ENCODE measurements around the gene MEIS3. TPM values are rescaled to one million over a fixed set of nuclear protein-coding genes. Genes with fewer than 3 reads are reported as not detected.

The MEIS3 gene
- polyA plus RNA-seq, 3 donors = not detected

DNA sequence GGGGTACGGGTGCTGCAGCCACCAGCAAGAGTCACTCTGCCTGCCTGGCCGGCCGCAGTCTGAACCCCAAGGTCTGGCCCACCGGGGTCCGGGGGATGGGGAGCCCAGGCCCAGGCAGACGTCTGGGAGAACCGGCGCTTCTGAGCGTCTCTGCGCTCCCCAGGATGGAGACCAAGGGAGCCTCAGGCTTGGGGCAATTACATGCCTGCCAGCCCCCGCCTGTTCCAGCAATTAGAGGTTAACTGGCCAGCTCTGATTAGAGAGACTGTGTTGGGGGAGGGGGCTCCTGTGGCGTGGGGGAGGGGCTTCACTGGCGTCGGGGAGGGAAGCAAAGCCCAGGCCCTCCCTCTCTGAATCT lies 11.9 kb downstream of the MEIS3 start:
- no peak overlapping the region for H3K27ac Mint-ChIP-seq

DNA sequence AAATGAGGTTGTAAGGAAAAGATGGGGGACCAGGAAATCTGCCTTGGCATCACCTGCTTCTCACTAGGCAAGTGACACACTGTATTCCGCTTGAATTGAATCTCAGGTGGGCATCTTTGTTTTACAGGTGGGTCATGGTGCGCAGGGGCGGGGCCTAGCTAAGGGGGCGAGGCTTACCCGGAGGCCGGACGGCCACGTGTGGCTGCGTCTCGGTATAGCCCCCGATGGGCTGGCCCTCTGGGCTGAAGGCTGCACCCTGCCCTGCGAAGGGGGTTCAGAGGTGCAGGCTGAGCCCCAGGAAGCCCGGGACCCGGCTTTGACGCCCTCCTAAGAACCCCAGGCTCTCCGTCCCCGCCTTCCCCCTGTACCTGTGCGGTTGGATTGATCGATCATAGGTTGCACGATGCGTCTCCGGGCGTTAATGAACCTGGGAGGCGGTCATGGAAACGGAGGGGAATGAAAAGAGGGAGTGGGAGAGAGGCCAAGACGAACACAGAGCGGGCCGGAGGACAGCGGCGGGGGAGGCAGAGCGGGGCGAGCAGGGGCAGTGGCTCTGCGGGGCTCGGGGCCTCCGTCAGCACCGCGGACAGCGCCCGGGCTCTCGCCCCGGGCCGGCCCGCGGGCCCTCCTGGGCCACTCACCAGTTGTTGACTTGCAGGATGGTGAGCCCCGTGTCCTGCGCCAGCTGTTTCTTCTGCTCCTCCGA lies 12.5 kb downstream of the MEIS3 start:
- peaks cover 0 to 4% (median 0%) of the 10 kb centered on the region in 7 donors for H3K9me3 Mint-ChIP-seq
- DNase-seq = no peak
- H3K79me2 ChIP-seq (ENCODE audit: insufficient read depth, low read length) = no peaks in the 10 kb centered on the region
- TF ChIP-seq, protein P1, sequence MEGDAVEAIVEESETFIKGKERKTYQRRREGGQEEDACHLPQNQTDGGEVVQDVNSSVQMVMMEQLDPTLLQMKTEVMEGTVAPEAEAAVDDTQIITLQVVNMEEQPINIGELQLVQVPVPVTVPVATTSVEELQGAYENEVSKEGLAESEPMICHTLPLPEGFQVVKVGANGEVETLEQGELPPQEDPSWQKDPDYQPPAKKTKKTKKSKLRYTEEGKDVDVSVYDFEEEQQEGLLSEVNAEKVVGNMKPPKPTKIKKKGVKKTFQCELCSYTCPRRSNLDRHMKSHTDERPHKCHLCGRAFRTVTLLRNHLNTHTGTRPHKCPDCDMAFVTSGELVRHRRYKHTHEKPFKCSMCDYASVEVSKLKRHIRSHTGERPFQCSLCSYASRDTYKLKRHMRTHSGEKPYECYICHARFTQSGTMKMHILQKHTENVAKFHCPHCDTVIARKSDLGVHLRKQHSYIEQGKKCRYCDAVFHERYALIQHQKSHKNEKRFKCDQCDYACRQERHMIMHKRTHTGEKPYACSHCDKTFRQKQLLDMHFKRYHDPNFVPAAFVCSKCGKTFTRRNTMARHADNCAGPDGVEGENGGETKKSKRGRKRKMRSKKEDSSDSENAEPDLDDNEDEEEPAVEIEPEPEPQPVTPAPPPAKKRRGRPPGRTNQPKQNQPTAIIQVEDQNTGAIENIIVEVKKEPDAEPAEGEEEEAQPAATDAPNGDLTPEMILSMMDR (IDR thresholded peaks at IDR 0.05) = no peak
- H3K27me3 Mint-ChIP-seq (ENCODE audit: low read depth in 3 of 3) = peaks cover 44 to 66% (median 45%) of the 10 kb centered on the region in 3 donors
- no peaks in the 10 kb centered on the region for H4K20me1 ChIP-seq (ENCODE audit: insufficient read depth, low read length)
- no peak overlapping the region for H3K27ac Mint-ChIP-seq
- no peaks in the 10 kb centered on the region for H3K4me1 ChIP-seq (ENCODE audit: control insufficient read depth in 1 of 2, insufficient read depth in 2 of 2, low read length in 2 of 2)
- no peak overlapping the region for H3K27ac ChIP-seq (ENCODE audit: low read depth in 1 of 2, low read length in 2 of 2)
- H3K4me3 ChIP-seq (replicated peaks in 1 of 3; ENCODE audit: low read depth in 2 of 3, low read length in 3 of 3) = no peak overlapping the region
- intact Hi-C loops (cut with micrococcal nuclease) = no loop called here
- no peak overlapping the region for H3K4me2 ChIP-seq (replicated peaks; ENCODE audit: extremely low read depth, low read length, poor library complexity, severe bottlenecking)
- H3K9ac ChIP-seq (ENCODE audit: insufficient read depth, low read length, poor library complexity, severe bottlenecking) = no peak overlapping the region
- H3K36me3 Mint-ChIP-seq = no peaks in the 10 kb centered on the region
- H3K4me3 Mint-ChIP-seq = peak overlapping the region in 1 of 2 donors; percentile 79
- WGBS (ENCODE audit: insufficient coverage) = 14% methylated on average over 33 of the region's 47 CpGs
- no peaks in the 10 kb centered on the region for H3K4me1 Mint-ChIP-seq
- no peak overlapping the region for H2AFZ ChIP-seq (ENCODE audit: insufficient read depth, low read depth, low read length, poor library complexity, severe bottlenecking)
- peaks cover 7 to 20% of the 10 kb centered on the region in 2 donors for H3K27me3 ChIP-seq (ENCODE audit: control insufficient read depth in 2 of 2, insufficient read depth in 2 of 2, low read length in 2 of 2)
- no peaks in the 10 kb centered on the region for H3K9me3 ChIP-seq (replicated peaks in 1 of 2; ENCODE audit: control insufficient read depth in 1 of 2, insufficient read depth in 1 of 2, low read length in 2 of 2)
- no peaks in the 10 kb centered on the region for H3K36me3 ChIP-seq (replicated peaks in 1 of 2; ENCODE audit: control insufficient read depth in 1 of 2, insufficient read depth in 2 of 2, low read length in 2 of 2)

More for the DNA sequence above, 11.9 kb downstream of the MEIS3 start:
- H3K36me3 Mint-ChIP-seq = no peaks in the 10 kb centered on the region
- H4K20me1 ChIP-seq (ENCODE audit: insufficient read depth, low read length) = no peaks in the 10 kb centered on the region
- no peaks in the 10 kb centered on the region for H3K4me1 Mint-ChIP-seq
- peak overlapping the region in 1 of 2 donors; percentile 21 for H3K4me3 Mint-ChIP-seq
- intact Hi-C loops (cut with micrococcal nuclease) = no loop called here
- no peak overlapping the region for H3K27ac ChIP-seq (ENCODE audit: low read depth in 1 of 2, low read length in 2 of 2)
- no peak overlapping the region for H2AFZ ChIP-seq (ENCODE audit: insufficient read depth, low read depth, low read length, poor library complexity, severe bottlenecking)
- H3K4me3 ChIP-seq (replicated peaks in 1 of 3; ENCODE audit: low read depth in 2 of 3, low read length in 3 of 3) = no peak overlapping the region
- DNase-seq = no peak
- peaks cover 0 to 4% (median 0%) of the 10 kb centered on the region in 7 donors for H3K9me3 Mint-ChIP-seq
- H3K27me3 ChIP-seq (ENCODE audit: control insufficient read depth in 2 of 2, insufficient read depth in 2 of 2, low read length in 2 of 2) = peaks cover 7 to 20% of the 10 kb centered on the region in 2 donors
- H3K79me2 ChIP-seq (ENCODE audit: insufficient read depth, low read length) = no peaks in the 10 kb centered on the region
- no peak overlapping the region for H3K9ac ChIP-seq (ENCODE audit: insufficient read depth, low read length, poor library complexity, severe bottlenecking)
- 12% methylated on average over 10 of the region's 14 CpGs for WGBS (ENCODE audit: insufficient coverage)
- H3K36me3 ChIP-seq (replicated peaks in 1 of 2; ENCODE audit: control insufficient read depth in 1 of 2, insufficient read depth in 2 of 2, low read length in 2 of 2) = no peaks in the 10 kb centered on the region
- no peak overlapping the region for H3K4me2 ChIP-seq (replicated peaks; ENCODE audit: extremely low read depth, low read length, poor library complexity, severe bottlenecking)
- H3K27me3 Mint-ChIP-seq (ENCODE audit: low read depth in 3 of 3) = peaks cover 46 to 70% (median 46%) of the 10 kb centered on the region in 3 donors
- H3K4me1 ChIP-seq (ENCODE audit: control insufficient read depth in 1 of 2, insufficient read depth in 2 of 2, low read length in 2 of 2) = no peaks in the 10 kb centered on the region
- TF ChIP-seq, protein P1 (IDR thresholded peaks at IDR 0.05) = no peak
- H3K9me3 ChIP-seq (replicated peaks in 1 of 2; ENCODE audit: control insufficient read depth in 1 of 2, insufficient read depth in 1 of 2, low read length in 2 of 2) = no peaks in the 10 kb centered on the region
